ENCODE measurements around the gene CLEC16A.

CLEC16A gene

DNA sequence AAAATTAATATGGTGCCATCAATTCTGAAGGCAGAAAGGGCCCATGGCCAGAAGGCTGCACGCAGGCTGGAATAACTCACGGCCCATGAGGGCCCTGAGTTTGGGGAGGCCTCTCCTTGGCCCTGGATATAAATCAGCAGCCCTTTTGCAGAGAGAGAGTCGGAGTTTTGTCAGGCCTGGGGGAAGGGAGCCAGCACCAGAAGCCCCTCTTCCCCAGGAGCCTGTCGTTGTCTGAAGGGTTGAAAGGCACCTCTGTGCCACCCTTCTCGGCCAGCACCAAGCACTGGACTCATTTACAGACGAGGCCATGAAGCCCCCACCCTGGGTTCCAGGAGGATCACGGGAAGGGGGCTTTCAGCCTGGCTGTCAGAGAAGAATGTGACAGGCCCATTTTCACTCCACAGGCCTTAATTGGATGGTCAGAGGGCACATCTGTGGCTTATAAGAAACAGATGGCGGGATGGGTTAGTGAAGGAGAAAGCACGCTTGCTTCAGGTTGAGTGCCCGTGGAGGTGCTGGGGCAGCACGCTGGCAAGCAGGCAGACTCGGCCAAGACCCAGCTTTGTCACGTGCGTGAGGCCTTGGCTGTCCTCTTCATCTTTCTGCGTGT lies 140.6 kb downstream of the CLEC16A start:
- no peak for DNase-seq
- TF ChIP-seq POLR2A (IDR thresholded peaks at IDR 0.05; ENCODE audit: low read length) (no peak), GATA1 (IDR thresholded peaks at IDR 0.05; ENCODE audit: low read depth, low read length) (no peak)

DNA sequence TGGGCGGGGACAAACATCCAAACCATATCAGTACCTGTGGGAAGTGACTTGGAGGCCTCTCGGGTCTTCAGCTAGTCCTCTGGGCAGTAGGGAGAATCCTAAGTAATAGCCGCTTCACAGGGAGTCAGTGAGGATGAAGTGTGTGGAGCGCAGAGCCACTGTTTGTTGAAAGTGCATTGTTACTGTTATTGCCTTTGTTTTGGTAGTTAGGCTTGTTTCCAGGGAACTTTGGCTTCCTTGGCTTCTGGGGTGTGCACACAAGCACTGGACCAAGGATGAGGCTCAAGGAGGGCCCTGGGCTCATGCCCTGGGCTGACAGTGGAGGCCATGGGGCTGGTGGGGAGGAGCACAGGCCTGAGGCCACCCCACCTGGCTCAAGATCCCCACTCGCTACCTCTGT lies 141.6 kb downstream of the CLEC16A start:
- DNase-seq = no peak
- TF ChIP-seq POLR2A (IDR thresholded peaks at IDR 0.05; ENCODE audit: low read length) (no peak), GATA1 (IDR thresholded peaks at IDR 0.05; ENCODE audit: low read depth, low read length) (no peak)

DNA sequence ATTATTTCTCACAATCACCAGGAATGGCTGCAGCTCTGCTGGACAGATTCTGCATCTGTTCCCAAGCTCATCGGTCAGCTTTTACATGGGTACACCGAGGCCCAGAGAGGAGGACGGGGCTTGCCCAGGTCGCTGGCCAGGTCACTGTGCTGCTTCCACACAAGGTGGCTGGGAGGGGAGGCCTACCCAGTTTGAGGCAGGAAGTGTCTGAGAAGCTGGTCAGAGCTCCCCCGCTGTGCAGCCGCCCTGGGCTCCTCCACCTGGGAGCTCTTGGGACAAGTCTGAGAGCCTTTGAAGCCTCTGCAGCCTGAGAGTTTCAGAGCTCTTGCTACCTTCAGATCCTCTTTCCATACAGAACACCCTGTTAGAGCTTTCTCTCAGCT lies 143.3 kb downstream of the CLEC16A start:
- TF ChIP-seq GATA1 (IDR thresholded peaks at IDR 0.05; ENCODE audit: low read depth, low read length) = no peak
- no peak for TF ChIP-seq POLR2A (IDR thresholded peaks at IDR 0.05; ENCODE audit: low read length)
- no peak for DNase-seq

DNA sequence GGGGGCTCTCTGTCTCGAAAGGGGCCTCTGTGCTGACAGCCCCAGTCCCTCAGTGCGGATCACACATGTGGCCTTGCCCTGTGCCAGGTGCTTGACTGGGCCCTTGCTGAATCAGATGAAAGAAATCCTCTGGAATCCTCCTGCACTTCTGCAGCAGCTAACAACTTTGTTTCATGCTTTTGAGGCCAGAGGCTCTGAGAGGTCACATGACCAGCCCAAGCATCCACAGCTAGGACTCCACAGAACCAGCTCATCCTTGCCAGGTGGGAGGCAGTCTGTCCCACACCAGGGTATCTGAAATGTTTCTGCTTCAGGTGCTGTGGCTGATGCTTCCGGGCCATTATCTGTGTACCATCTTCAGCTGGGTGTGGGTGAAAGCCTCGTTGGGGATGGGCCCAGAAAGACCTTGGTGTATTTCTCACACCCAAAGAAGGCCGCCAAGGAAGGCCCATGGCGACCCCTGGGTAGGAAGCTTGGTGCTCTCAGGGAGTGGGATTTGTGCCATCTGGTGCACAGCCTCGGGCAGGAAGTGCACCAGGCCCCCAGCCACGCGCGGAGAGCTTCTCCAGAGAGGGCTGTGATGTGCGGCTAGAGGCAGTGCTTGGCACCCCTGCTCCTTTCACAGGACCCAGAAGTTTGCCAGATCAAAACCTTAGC lies 143.8 kb downstream of the CLEC16A start:
- DNase-seq = no peak
- TF ChIP-seq GATA1 (IDR thresholded peaks at IDR 0.05; ENCODE audit: low read depth, low read length) = no peak
- no peak for TF ChIP-seq POLR2A (IDR thresholded peaks at IDR 0.05; ENCODE audit: low read length)

DNA sequence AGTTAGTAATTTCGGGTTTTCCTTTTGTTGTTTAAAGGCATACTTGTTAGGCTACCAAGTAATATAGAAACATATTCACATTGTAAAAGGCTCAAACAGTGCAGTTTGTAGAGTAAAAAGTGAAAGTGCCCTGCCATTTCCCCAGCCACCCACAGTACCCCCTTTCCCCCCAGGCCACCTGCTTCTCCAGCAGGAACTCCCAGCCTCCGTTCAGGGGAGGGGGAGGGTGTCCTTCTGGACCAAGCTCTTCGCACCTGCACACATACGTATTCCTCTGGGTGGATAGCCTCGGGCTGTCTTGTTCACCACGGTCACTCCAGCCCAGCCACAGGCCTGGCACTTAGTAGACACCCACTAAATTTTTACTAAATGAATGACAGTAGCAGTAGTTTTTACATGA lies 144.5 kb downstream of the CLEC16A start:
- TF ChIP-seq GATA1 (IDR thresholded peaks at IDR 0.05; ENCODE audit: low read depth, low read length) = no peak
- no peak for TF ChIP-seq POLR2A (IDR thresholded peaks at IDR 0.05; ENCODE audit: low read length)
- no peak for DNase-seq

DNA sequence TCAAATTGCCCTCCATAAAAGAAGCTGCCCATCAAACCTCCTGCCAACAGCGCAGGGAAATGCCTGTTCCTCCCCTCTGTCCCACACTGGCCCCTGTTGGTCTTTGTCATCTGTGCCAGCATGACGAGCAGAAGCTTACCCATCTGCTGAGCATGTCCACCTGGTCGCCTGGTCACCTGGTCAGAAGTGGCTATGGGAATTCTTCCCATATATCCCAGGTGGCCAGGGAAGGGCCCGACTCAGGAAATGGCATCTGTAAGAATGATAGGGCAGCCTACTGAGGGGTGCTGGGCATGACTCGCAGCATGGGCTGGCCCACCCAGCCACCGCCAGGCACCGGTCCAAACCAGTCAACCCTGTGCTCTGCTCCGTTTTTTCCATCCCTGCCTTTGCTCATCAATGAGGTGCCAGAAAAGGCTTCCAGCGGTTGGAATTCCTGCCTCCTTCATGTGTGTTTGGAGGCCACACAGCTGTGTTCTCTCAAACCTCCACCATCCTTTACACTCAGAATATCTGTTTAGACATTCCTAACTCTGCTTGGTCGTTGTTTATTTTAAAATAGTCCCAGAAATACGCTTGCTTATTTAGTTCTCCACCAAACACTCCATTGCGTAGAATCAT lies 145.2 kb downstream of the CLEC16A start:
- TF ChIP-seq POLR2A (IDR thresholded peaks at IDR 0.05; ENCODE audit: low read length) (no peak), GATA1 (IDR thresholded peaks at IDR 0.05; ENCODE audit: low read depth, low read length) (no peak)
- no peak for DNase-seq

- no peak for DNase-seq
- no peak for TF ChIP-seq POLR2A (IDR thresholded peaks at IDR 0.05; ENCODE audit: low read length)
- TF ChIP-seq GATA1 (IDR thresholded peaks at IDR 0.05; ENCODE audit: low read depth, low read length) = no peak
These were observed 145.9 kb downstream of the CLEC16A start for GRCh38 chr16:11090232-11090631.

- DNase-seq = no peak
- TF ChIP-seq GATA1 (IDR thresholded peaks at IDR 0.05; ENCODE audit: low read depth, low read length) (no peak), POLR2A (IDR thresholded peaks at IDR 0.05; ENCODE audit: low read length) (no peak)
These were observed 146.8 kb downstream of the CLEC16A start for GRCh38 chr16:11091021-11091785.

GRCh38 chr16:11092788-11093571 lies 148.6 kb downstream of the CLEC16A start:
- TF ChIP-seq POLR2A (IDR thresholded peaks at IDR 0.05; ENCODE audit: low read length) (no peak), GATA1 (IDR thresholded peaks at IDR 0.05; ENCODE audit: low read depth, low read length) (no peak)
- DNase-seq = no peak

DNA sequence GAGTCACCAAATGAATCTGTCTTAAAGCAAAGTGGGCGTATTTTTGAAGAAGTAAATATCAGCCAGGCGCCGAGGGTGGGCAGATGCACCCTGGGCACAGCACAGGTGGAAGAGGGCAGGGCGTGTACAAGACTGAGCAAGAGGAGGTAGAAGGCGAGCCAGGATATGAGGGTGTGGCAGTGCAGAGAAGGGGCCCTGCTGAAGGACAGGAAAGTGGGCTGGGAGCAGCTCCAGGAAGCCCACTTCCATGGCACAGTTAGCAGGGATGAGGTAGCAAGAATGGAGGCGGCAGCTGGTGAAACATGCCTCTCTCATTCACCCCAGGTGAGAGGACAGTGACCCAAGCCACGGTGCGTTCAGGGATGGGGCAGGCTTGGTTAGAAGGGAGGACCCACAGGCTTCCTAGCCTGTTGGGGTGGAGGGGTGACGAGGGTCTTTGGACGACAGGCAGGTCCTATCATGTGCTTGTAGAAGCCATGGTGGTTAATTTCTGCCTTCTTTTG lies 149.3 kb downstream of the CLEC16A start:
- DNase-seq = no peak
- no peak for TF ChIP-seq GATA1 (IDR thresholded peaks at IDR 0.05; ENCODE audit: low read depth, low read length)
- no peak for TF ChIP-seq POLR2A (IDR thresholded peaks at IDR 0.05; ENCODE audit: low read length)

DNA sequence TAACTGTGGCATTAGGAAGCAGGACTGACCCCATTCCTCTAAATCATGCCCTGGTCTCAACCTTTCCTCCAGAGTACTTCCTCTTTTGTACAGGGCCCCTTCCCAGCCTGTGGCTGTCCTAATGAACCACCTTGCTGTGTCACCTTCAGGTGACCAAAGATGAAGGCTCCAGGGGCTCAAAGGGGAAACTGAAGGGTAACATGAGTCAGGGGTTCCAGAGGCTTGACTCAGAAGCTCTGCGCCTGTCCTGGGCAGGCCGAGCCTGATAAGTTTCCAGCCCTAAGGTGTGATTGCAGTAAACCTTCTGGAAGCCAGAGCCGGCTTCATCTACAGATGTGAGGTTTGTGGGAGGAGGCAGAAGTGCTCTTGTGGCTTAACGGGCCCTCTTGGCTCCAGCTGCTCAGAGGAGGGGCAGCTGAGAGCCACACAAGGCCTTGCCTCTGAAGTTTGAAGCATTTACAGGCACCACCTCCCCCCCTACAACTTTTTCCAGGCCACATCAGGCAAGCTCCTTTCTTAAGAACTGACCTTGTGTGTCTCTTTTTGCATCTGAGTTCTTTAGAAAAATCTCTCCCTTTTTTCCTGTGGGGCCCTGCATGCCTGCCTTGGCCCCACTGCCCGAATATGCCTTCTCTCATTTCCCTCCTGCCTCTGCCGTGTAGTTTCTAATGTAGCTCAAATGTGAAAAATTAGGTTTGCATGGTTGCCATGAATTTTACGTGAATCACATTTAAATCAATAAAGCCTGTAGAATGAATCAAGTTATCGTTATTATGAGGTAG lies 149.9 kb downstream of the CLEC16A start:
- peak; percentile 32 to 41 for DNase-seq
- no peak for TF ChIP-seq POLR2A (IDR thresholded peaks at IDR 0.05; ENCODE audit: low read length)
- TF ChIP-seq GATA1 (IDR thresholded peaks at IDR 0.05; ENCODE audit: low read depth, low read length) = no peak

DNA sequence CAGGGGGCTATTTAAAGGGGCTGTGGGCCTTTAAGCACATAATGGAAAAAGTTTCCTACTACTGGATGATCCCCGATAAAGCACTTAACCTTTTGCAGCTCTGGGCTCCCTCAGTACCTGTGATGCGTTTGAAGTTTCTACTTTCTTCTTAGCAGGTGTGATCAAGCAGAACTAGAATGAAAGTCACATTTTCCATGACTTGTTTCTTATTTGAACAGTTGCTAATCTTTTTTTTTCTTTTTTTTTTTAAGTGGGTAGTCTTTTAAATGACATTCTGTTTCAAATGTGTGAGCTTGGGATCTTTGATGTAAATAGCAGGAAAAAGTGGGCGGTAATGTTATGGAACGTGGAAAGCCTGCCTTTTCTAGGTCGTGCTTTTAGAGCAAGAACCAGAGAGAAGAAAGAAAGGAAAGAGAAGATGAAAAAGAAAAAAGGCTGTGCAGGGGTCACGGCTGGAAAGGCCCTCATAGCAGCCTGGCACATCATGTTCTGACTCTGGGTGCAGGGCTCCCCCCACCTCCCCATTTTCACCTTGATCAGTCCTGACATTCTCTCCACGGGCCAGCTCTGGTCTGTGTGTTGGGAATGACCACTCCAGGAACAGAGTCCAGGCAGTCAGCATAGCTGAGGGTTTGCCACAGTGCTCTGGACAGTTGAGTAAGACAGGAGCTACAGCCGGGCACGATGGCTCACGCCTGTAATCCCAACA lies 150.6 kb downstream of the CLEC16A start:
- no peak for DNase-seq
- no peak for TF ChIP-seq GATA1 (IDR thresholded peaks at IDR 0.05; ENCODE audit: low read depth, low read length)
- no peak for TF ChIP-seq POLR2A (IDR thresholded peaks at IDR 0.05; ENCODE audit: low read length)
